Activated CD4-positive, alpha-beta T cell treated with anti-CD3 and anti-CD28 coated beads for 48 hours (primary cell): ENCODE measurements around the gene MIS18A.

Source experiments
- DNase-seq: peaks from one replicate; pipeline ENCODE4 v3.0.0-alpha.2; 2020

The MIS18A gene, protein sequence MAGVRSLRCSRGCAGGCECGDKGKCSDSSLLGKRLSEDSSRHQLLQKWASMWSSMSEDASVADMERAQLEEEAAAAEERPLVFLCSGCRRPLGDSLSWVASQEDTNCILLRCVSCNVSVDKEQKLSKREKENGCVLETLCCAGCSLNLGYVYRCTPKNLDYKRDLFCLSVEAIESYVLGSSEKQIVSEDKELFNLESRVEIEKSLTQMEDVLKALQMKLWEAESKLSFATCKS

DNA sequence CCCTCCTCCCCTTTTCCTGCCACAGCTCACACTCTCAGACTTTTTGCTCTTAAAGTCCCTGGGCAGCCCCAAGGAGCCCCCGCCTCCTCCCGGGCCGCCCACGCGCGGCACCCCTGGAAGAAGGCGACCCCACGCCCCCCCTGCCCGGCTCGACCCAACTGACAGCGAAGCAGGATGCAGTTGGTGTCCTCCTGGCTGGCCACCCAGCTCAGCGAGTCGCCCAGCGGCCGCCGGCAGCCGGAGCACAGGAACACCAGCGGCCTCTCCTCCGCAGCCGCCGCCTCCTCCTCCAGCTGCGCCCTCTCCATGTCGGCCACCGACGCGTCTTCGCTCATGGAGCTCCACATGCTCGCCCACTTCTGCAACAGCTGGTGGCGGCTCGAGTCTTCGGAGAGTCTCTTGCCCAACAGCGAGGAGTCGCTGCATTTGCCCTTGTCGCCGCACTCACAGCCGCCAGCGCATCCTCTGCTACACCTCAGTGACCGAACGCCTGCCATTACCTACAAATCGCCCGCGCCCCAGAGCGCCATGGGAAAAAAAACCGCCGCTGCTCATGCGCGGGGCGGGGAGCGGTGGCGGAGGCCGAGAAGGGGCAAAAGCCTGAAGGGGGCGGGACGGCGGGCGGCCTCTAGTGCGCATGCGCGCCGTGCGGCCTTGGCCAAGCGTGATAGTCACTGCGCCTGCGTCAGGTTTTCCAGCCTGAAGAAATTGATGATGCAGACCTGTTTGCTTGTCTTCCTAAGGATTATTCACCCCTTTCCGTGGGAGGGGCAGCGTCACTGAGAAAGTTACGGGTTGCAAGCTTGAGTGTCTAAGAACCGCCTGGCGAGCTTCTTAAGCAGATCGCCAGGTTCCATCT lies at the start of gene MIS18A:
Gene MIS18A (minus strand): TSS at position 532 of the 859 bp plus-strand sequence. CDS start 35 bp downstream, at position 497.
- peak; percentile 99 for DNase-seq

DNA sequence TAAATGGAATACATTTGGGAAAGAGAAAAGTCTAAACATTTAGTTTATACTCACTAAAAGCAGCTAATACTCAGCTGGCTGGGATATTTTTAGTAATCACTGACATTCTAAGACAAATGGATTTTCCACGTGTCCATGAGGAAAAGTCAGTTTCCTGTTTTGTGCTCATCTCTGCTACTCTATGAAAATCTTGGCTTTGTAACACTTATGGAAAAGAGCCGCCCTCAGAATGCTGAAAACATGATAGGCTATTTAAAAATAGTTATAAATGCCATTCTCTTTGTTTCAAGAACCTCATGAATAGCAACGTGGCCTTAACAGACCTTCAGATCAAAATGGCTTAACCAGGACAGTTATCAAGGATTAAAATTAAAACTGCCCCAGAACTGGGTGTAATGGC lies 49.7 kb upstream of the MIS18A start:
- no peak for DNase-seq

DNA sequence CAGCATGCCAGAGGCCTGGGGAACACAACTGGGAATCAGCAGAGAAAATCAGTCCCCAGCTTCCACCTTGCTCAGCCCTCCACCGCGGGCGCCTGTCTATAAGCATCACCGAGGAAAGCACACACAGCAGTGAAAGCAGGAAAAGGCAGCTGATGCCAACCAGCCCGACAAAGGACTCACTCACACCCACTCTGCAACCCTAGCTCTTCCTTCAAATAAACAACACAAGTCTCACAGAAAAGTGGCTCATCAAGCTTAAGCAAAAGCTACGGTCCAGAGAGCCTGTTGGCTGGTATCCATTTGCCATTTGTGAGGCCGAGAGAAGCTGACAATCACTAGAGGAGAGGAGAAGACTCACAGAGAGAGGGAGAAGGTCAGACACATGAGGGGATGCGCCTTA lies 46.9 kb upstream of the MIS18A start:
- DNase-seq: no peak

DNA sequence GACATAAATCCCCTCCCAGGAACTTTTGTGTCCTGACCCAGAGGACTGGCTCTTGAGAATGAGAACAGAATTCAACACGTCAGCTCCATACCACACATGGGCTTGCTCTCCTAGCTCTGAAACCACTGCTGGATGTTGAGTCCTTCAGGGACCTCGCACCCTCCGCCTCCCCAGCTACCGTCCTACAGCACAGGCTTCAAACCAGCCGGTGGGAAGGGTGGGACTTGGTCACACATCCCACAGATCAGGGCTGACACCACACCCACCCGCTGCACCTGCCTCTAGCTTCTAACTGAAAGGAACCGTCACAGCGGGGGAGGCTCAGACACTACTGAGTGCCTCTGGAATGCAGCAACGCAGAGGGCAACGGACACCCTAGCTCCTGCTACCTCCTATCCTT lies 43.8 kb upstream of the MIS18A start:
- DNase-seq: no peak

DNA sequence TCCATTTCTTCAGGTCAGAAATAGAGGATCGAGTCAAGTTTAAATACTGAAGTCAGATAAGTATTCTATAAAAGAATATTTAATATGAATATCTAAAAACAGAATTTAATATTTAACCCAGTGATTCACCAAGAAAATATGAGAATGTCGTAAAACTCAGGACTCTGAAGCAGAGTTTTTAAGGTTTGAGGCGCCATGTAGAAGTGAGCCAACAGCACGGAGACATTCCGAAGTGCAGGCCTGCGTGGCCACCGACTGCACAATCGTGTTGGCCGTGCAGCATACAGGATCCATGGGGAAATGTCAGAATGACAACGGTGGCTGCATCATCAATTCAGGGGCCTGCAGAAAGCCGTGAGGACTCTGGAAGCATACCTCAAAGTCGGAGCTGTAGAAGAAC lies 43.3 kb upstream of the MIS18A start:
- DNase-seq: no peak

DNA sequence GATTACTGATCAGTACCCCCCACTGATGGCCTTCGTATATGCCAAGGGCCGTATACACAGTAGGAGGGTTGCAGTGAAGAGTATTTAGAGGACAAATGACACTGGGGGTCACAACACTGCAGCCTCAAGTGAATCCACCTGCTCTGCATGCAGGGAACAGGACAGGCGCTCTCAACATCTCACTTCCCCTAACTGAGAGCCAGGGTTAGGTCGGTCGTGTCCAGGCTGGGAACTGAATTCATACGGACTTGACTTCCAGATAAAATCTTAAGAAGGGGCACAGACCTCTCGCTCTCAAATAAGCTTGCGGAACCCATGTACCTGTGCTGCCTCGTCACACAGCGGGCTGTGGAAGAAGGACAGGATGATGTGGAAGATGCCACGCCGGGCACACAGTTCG lies 42.6 kb upstream of the MIS18A start:
- DNase-seq: no peak

DNA sequence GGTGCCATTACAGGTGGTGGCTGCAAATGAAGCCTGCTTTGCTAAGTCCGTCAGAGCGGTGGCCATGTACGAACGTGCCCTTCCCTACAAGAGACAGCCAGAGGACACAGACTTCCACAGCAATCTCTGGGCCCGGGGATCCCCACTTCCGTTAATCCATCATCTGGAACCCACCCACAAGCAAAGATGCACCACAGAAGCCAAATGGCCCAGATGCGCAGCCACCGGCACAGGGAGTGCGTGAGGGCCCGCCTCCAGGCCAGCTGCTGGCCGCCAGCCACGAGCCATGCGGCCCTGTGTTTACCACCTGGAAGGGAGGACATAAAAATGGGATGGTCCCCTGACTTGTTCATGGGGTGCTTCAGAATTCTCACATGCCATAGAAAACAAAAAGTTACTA lies 41.9 kb upstream of the MIS18A start:
- no peak for DNase-seq

DNA sequence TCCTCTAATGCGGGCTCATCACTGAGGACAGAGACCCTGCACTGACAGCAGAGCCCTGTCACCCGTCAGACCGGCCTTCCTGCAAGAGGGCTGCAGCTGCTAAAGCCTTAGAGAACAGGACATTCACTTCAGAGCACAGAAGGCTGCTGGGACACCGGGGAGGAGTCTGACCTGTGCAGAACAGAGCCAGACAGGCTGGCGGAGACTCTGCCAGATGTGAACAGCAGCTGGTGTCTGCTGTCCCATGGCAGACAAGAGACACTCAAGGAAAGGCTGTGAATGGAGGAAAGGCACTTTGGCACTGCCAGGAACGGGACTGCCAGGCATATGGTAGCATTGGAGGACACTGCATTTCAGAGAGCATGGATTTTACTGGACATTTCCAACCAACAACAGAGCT lies 41.2 kb upstream of the MIS18A start:
- no peak for DNase-seq

DNA sequence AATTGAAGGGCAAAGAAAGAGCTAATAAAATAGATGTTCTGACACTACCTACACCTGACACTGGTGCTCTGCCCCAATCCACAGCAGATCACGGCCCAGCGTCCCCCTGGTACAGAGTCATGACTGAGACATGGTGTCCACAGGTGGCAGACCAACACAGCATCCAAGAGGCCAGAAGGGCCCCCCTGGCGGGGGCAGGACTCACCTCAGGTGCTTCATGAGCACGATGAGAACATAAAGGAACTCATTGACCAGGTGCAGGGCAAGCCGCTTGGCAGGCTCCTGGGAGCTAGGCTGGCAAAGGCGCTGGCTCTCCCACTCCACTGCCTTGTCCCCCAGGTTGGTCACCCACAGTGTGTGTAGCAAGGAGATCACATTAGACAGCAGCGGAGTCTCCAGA lies 40.2 kb upstream of the MIS18A start:
- DNase-seq: no peak

DNA sequence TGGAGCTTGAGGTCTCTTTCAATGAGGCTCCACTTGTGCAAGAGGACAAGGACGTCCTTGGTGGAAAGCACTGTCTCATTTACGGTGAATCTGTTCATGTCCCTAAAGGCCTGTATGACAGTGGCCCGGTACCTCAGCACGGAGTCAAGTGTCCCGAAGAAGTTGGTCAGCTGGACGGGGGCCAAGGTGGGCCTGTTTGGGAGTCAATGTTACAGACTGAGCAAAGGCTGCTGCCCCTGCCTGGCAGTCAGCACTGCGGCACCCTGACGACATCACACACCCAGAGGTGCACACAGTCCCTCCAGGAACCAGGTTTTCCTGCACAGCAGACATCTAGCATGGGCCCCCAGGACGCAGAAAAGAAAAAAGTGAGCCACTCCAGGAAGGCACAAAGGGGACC lies 38.9 kb upstream of the MIS18A start:
- DNase-seq: no peak

DNA sequence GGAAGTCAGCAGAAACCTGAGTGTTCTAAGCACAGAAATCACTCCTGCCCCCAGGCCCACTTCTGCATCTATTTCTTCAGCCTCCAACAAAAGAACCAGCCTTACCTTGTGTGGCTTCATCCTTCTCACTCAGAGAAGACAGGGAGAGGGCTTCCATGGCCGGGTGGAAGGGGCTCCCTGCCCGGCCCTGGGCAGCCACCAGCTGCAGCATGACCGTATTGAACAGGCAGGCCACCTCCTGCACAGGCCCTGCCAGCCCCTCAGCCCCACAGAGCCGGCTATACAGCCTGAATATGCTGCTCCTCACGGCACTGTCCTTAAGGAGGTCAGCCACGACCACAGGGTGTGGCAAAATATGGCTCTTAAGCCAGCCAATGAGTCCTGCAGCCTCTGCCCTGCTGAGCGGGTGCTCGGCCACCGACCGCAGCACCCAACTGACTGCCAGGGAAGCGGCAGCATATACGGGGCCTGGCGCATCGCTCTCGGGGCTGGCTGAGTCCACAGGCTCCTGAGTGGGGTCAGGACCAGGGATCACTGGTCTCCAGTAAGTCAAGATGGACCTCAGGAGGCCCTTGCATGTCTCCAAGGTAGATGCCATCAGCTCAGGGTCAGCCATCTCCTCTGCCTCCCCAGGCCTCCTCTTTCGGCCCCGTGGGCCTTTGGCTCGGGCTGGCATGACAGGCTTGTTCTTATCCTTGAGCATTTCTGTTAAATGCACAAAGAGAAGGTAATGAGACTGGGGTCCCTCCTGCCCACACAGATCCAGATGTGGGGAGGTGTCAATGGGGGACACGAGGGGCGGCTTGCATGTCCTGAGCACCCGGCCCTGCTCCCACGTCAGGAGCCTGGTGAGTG lies 37.7 kb upstream of the MIS18A start:
- no peak for DNase-seq

DNA sequence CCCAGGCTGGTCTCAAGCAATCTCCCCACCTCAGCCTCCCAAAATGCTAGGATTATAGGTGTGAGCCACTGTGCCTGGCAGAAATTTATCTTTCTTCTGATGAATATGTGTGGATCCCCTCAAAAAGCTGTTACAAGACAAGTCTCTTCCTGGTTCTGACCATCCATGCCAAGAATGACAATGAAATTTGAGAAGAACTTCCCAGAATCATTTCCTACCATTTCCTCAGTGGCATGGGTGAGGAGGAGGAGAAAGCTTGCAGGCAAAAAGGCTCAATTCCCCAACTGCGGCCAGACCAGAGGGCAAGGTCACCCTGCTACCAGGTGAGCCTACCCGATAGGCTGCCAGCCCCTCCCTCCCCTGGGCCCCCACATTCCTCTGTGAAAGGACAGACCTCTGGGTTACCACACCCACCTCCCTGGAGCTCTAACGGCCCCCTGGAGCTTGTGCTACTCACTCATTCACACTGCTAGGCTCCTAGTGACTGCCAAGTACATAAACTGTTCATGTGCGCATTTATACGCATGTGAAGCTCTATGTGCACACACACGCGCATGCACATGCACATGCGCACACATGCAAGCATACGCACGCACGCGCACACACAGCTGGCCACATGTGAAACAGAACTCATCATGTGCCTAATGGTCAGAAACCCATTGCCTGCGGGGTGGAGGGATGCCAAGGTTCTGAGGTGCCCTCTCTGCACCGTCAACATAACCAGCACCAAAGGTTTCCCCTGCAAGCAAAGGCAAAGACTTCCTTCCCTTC lies 36.8 kb upstream of the MIS18A start:
- DNase-seq: no peak

DNA sequence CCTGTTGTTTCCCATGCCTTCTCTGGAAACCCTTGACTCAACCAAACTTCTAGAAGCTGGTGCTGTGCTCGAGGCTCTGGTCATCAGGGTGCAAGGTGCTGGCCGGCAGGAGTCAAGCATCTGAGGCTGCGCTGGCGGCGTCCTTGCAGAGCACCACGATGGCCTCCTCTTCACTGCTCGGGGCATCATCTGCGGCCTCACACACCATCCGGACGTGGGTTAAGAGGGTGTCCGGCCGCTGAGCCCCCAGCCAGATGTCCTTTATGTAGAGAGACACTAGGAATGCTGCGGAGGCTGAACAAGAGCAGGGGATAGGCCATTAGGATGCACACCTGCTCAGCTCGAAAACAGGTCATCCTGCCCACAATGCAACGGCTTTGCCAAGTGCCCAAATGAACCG lies 36.0 kb upstream of the MIS18A start:
- DNase-seq: no peak

DNA sequence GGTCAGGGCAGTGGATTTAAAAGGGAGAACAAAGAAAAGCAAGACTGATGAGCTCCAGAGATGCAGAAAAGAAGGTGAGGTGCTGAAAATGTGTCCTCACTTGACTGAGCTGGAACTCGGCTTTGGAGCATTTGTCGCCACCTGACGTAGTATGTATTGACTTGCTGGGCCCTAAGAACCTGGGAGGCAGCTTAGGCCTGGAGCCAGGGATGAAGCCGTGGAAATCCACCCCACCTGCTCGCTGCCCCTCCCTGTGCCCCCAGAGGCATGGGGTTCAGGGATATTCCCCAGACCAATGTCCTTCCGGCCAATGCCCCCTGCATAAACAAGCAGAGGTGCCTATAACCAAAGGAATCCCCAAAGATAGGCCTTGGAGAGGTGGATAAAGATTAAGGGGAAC lies 34.1 kb upstream of the MIS18A start:
- no peak for DNase-seq

DNA sequence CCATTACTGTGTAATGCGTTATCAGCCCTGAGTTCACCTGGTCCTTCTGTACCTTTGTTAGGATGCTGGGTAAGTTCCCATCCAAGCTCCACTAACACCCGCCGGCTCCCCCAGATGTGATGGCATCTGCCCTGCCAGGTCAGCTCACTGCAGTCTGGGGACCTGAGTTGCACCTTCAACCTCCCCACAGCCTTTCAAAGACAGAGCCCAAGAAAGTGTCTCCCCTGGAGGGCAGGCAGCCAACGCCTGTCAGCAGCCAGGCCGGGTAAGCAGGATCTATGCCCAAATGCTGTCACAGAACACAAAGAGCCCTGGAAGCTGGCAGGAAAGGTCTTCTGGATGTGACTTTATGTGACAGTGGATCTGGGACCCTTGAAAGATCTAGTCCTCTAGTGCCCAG lies 33.5 kb upstream of the MIS18A start:
- DNase-seq: no peak

DNA sequence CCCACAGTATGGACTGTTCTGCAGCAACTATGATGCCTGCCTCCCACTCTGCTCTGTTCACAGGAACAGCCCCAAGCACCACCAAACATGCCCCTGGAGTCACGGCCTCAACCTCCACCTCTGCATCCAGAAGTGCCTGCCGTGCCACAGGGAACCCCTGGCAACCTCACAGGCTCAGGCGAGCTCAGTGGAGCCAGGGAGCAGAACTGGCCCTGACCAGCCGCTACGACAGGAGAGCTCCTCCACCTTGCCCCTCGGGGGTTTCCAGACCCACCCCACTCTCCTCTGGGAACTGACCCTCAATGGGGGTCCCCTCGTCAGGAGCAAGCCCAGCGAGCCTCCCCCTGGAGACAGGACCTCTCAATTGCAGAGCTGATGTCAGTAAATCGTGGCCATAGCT lies 32.8 kb upstream of the MIS18A start:
- DNase-seq: no peak

DNA sequence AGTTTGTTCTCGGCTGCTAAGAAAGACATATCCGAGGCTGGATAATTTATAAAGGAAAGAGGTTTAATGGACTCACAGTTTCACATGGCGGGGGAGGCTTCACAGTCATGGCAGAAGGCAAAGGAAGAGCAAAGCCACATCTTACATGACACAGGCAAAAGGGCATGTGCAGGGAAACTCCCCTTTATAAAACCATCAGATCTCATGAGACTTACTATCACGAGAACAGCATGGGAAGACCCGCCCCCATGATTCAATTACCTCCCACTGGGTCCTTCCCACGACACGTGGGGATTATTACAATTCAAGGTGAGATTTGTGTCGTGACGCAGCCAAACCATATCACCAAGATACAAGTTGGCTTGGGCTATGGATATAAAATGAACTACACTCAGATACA lies 32.1 kb upstream of the MIS18A start:
- peak; percentile 20 for DNase-seq

DNA sequence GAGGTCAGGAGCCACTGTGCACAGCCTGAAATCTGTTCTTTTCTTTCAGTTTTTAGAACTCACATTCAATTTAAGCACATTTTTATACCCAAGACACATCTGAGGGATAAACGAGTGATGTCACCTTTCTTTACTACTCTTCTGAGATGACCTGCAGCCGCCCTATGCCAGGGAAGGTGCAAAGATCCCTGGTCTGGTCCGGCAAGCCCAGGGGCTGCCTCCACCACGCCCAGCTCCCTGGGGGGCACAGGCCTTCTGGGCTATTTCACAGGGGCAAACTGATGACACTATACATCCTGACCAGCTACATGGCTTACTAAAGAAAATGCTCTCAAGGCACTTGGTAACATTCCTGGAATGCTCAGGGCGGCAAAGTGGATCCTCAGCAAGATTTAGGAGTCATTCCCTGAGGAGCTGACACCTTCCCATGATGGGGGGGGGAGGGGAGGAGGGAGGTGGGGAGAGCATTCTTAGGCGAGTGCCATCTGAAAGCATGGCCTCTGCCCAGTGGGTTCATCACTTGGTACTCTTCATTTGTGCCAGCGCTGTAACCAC lies 31.1 kb upstream of the MIS18A start:
- DNase-seq: no peak

DNA sequence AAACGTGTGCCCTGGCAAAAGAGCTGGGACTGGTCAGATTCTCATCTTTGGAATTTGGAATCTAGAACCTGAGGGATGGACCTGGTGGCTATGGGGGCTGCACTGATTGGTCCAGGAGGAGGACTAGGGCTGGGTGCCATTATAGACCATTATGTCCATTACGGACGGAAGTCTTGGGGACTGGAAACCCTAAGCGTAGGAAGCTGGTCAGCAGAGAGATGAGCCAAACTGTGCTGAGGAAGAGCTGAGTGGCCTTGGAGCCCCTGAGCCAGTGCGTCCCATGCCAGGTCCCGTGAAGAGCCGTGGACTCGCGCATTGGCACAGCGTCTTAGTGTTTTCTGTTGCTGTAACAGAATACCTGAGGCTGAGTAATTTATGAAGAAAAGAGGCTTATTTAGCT lies 29.8 kb upstream of the MIS18A start:
- DNase-seq: no peak

DNA sequence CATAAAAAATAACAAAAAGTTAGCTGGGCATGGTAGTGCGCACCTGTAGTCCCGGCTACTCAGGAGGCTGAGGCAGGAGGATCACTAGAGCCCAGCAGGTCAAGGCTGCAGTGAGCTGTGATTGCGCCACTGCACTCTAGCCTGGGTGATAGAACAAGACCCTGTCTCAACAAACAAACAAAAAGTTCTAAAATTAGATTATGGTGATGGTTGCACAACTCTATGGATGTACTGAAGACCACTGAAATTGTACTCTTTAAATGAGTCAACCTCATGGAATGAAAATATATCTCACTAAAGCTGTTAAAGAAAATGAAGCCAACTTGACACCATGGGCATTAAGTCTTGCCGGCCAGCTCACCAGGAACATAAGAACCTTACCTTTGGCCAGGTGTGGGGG lies 28.9 kb upstream of the MIS18A start:
- DNase-seq: no peak

DNA sequence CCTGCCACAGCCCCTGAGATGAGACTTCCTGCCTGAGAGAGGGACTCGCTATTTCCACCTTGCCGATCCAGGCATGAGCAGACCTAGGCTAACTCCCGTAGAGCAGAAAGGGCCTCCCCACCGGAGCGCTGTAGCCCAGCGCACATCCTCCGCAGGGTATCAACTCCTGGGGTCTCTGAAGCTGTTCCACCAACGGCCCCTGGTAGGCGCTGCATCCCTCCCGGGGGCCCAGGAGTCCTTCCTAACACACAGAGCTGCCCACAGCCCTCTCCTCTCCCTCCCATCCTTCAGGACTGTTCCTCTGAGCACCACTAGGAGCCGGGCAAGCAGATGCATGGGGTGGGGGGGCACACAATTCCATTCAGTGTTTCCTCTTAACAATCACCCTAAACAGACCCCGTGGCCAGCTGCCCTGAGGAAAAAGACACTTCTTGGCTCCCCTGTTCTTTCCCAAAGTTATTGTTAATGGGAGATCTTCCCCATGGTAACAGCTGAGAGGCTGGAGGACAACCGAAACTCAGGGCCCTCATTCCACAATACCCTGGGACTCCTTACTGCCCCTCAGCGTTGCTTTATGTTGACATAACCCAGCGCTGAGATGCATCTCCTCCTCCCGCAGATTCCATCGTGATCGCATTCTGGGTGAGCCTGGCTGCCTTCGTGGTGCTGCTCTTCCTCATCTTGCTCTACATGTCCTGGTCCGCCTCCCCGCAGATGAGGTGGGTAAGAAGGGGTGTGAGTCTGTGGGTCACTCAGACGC lies 27.4 kb upstream of the MIS18A start:
- DNase-seq: no peak

DNA sequence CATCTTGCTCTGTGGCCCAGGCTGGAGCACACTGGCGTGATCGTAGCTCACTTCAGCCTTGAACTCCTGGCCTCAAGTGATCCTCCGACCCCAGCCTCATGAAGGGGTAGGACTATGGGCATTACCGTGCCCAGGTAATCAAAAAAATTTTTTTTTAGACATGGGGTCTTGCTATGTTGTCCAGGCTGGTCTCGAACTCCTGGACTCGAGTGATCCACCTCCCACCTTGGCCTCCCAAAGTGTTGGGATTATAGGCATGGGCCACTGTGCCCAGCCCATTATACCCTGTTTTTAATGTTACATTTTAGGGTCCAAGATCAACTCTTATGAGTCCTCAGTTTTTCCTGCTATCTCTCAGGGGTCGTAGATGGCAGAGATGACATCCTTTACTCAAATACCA lies 26.1 kb upstream of the MIS18A start:
- DNase-seq: no peak
